Activated CD4-positive, CD25-positive, alpha-beta regulatory T cell treated with anti-CD3 and anti-CD28 coated beads, Interleukin-2, amount 50 U/mL, for 72 hours (primary cell): ENCODE data around the gene NUCKS1.

Source experiments
- DNase-seq: peaks from one replicate; pipeline ENCODE4 v3.0.0; 2021

Gene NUCKS1

DNA sequence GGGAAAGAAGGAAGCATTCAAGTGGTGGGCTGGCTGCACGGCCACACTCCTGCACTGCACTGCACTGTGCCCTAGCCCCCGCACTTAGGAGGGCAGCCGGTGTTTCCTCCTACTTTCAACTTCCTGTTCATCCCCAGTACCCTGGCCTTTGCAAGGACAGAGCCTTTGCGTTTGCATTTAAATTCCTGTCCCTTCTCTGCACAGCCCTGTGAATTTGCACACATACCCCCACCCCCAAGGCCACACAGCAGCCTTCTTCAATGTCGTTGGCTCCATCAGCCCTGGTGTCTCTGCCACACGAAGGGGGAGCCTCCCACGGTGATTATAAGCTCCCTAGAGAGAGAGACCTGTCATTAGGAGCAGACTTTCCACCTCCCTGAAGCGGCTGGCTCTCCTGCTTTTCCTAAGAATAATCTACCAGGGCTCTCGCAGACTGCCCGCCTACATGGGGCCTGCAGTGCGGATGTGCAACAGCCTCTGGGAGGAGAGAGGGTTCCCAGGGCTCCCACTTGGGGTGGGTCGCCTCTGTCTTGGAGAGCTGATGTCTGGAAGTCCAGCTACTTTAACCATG lies 56.5 kb downstream of the NUCKS1 start:
- no peak for DNase-seq

DNA sequence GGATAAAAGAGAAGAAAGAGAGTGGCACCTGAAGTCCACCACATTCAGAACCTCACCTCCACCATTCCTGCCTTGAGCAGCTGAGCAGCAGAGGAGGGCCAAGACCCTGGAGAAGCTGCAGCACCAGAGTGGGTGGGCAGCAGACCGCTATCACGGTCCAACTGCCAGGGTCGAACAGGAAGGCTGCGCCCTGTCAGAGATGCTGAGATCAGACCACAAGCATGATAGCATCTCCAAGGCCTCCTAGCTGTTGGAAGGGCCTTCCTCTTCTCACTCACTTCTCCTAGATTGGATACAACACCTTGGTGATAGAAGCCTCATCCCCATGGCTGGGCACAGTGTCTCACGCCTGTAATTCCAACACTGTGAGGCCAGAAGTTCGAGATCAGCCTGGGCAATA lies 57.6 kb downstream of the NUCKS1 start:
- DNase-seq, result no peak

DNA sequence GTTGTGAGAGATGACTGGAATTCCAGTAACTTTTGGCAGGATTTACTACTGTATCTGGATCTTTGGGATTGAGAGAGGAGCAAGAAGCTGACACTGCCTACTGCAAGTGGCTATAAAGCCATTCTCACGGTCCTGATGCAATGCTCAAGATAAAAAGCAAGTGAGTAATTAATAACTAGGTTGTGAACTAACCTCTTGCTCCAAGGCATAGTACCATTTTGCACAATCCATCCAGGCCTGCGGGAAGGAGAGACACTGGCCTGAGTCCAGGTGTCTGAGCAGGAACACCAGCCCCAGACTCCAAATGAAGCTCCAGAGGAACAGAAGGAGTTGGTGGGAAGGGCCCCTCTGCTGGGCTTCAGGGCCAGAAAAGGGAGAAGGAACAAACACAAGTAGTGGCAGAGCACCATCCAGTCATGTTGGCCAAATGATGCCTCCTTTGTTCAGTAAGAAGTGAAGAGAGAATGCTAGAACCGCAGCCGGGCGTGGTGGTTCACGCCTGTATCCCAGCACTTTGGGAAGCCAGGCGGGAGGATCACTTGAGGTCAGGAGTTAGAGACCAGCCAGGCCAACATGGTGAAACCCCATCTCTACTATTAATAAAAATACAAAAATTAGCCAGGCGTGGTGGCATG lies 59.7 kb downstream of the NUCKS1 start:
- no peak for DNase-seq

DNA sequence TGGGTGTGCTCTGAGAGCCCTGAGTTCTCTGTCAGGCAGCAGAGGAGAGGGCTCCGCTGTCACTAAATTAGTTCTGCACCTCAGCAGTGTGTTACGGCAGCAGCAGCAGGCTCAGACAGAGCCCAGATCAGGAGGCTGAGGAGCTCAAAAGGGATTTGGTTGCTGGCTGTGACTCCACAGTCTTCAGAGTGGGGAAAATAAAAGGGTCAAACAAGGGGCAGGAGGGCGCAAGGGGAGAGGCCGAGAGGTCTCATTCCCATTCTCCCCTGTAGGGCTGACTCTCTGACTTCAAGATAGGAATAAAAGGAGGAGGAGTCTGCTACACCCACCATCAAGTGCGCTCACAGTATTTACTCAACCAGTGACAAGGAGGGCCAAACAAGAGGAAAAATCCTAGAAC lies 60.5 kb downstream of the NUCKS1 start:
- no peak for DNase-seq

GRCh38 chr1:205688171-205689080 lies 61.6 kb downstream of the NUCKS1 start:
- DNase-seq, result no peak

DNA sequence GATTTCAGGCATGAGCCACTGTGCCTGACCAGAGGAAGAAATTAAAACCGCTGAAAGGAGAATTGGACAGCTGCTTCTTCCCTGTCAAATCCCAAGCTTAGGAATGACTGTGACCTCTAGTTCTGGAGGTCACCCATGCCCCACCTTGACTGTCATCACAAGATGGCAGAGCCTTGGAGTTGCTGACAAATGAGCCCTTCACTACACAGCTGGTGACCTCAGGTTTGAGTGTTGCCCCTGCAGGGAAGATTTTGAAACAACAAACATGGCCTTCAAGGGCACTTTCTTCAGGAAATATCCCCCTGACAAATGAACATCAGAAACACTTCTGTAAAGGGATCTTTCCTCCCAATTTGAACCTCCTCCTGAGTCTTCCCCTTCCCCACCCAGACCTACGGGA lies 62.7 kb downstream of the NUCKS1 start:
- no peak for DNase-seq

DNA sequence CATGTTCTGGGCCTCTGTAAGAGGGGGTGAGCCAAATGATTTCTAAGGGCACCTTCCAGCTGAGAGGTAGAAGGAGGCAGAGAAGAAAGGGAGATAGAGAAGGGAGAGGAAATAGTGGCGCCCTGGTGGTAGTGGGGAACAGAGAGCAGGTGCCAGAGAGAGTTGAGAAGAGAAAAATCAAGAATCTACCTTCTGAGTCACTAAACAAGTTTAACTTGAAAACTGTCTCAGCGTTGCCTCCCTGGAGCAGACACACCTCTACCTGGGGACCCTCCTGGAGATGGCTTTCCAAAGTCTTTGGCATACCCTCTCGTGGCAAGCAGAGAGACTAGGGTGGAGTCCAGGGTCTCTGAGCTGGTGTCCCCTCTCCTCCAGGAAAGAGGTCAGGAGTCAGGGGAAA lies 68.6 kb downstream of the NUCKS1 start:
- DNase-seq, result no peak

- no peak for DNase-seq
Measured at GRCh38 chr1:205680073-205680851, 69.7 kb downstream of the NUCKS1 start, which contains the start of gene SLC45A3. TSS of gene SLC45A3 (minus strand) at chr1:205680509. CDS start at chr1:205664656, 15,853 bp downstream.

DNA sequence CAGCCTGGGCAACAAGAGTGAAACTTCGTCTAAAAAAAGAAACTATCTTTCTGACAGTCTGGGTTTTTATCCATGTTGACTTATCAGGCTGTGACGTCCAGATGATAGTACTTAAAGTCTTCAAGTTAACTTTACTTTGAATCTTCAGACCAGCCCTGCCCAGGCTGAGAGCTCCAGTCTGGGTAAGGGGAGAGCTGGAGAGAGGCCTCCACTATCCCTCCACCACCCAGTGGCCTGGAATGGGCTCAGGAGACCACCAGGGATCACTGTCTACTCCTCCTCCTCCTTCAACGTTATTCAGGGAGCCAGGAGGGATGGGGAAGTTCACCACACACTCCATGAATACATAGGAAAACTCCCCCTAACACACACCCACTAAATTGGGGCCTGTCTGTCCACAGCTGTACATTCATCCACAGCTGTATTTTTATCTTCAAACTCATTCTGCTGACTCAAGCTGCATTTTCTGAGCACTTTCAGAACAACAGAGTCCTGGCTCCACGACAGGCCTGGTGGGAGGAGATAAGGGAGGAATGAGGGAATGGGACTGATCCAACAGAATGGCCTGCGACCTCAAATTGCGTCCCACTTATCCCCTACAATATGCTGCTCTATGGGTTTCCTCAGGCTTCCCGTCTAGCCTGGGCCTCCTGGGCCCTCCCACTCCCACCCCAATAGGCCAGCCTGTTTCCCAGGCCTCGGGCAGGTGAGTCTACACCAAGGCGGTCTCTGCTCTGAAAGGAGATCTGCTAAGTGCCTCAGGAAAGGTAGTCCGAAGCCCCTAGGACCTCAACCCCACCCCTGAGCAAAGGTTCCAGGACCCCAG lies 71.5 kb downstream of the NUCKS1 start:
- DNase-seq, result no peak

DNA sequence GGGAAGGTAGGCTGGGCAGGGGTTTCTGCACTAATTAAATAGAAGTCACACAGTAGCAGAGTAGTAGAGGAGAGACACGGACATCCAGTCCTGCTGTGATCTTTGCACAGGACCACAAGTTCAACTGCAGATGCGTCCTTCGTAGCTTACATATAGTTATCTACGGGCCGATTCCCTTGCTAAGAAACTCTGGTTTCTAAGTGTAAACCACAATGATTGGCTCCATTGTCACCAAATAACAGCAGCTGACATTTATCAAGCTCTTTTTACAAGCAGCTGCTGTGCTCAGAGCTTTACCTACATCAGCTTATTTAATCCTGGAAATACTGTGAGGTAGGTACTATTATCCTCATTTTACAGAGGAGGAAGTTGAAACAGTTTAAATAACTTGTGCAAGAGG lies 72.8 kb downstream of the NUCKS1 start:
- DNase-seq, result no peak

GRCh38 chr1:205676597-205676996 lies 73.4 kb downstream of the NUCKS1 start:
- no peak for DNase-seq

GRCh38 chr1:205676002-205676401 lies 74.0 kb downstream of the NUCKS1 start:
- DNase-seq, result no peak

GRCh38 chr1:205675247-205675646 lies 74.7 kb downstream of the NUCKS1 start:
- DNase-seq, result no peak

- DNase-seq, result no peak
Measured at GRCh38 chr1:205672970-205673369, 77.0 kb downstream of the NUCKS1 start.

DNA sequence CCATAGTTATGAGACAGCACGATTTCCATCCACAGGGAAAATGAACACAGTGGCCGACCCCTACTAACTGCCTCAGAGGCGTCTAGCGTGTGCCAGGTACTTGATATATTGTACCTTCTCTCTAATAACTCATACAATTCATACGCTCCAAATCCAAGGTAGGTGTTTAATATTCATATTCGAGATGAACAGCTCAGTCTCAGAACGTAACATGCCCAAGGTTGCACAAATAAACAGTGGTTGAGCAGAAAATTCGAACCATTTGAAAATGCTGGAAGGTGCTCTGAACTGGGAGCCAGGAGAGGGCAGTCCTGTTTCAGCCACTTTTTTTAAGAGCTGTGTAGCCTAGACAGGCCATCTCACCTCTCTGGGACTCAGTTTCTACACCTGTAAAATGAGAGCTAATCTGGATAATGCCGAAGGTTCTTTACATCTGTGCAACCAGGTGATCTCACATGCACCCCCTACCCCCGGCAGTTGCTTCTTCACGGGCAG lies 77.5 kb downstream of the NUCKS1 start:
- DNase-seq, result no peak

DNA sequence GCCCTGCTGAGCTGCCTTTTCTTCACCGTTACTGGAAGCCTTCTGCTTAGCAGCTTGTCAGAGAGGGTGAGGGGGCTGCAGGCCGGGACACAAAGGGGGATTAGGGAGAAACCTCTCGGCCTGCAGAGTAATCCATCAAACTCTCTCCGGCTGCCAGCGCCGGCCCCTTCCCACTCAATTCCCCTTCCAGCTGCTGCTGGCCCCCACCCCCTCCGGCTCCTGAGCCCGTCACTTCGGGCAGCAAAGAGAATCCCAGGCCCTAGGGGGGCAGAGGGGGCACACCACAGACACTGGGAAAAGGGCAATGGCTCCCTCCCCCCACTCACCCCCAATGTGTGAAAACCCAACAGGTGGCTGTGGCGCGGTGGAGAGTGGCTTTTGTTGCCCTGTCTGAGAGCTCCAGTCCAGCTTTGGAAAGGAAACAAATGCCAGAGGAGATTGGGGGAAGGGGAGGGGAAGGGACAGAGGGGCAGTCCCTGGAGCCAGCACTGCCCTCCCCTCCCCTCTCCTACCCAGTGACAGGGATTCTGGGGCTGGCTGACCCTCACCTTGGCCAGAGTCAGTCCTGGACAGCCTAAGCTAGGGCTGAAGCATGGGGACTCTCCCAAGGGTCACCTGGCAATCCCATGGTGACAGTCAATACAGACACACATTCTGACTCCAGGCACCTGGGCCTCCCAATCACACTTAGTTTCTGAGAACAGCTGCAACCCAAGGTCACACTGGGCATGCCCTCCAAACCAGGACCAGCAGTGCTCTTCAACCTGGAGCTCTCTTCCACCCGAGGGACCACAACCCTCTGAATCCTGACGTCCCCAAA lies 79.2 kb downstream of the NUCKS1 start:
- DNase-seq, result no peak

GRCh38 chr1:205670150-205670446 lies 79.9 kb downstream of the NUCKS1 start:
- no peak for DNase-seq

GRCh38 chr1:205669341-205670149 lies 80.4 kb downstream of the NUCKS1 start:
- DNase-seq, result no peak

DNA sequence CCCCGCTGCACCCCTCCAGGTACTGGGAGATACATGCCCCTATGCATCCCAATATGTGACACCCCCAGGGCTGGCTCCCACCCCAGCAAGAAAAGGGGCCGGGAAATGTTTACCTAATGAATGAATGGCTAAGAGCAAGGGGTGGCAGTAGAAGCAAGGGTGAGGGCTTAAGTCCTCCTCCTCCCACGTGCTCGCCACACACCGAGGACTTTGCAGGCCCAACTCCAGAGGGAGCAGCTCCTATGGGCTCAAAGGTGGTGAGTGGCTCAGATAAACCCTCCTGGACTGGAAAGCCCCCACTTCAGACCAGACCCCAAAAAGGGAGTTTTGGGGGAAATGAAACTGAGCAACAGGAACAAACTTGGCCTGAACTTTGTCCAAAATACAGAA lies 81.0 kb downstream of the NUCKS1 start:
- DNase-seq, result no peak

- DNase-seq, result no peak
Measured at GRCh38 chr1:205667909-205668643, 81.9 kb downstream of the NUCKS1 start.
